Esophagus muscularis mucosa (tissue), 4 donors: ENCODE results near the gene STAT4.

Source experiments
- EP300 ChIP-seq: sonication (generic); formaldehyde crosslinking; IDR thresholded peaks from one replicate; pipeline ENCODE4 v1.6.1; 2017; ENCODE audit warnings: antibody characterized with exemption
- POLR2A ChIP-seq: fragments of 450-650 bp; IDR thresholded peaks from one replicate; pipeline ENCODE4 v1.6.1; 2017; ENCODE audit warnings: antibody characterized with exemption, moderate library complexity, mild to moderate bottlenecking, low read depth
- POLR2AphosphoS5 ChIP-seq, 2 donors: sonication (generic); formaldehyde crosslinking; IDR thresholded peaks; one replicate each; pipeline ENCODE4 v1.6.1; 2017; ENCODE audit warnings: antibody characterized with exemption in 2 of 2
- TF ChIP-seq, protein P1 (sequence below), 3 experiments: fragments of 200-600 bp in 2 of 3; fragments of 450-650 bp in 1 of 3; sonication (generic) in 2 of 3; IDR thresholded peaks; one replicate each; pipeline ENCODE4 v1.5.1; 2017 to 2019; ENCODE audit warnings: antibody characterized with exemption in 3 of 3, mild to moderate bottlenecking in 2 of 3, moderate library complexity in 1 of 3

DNA sequence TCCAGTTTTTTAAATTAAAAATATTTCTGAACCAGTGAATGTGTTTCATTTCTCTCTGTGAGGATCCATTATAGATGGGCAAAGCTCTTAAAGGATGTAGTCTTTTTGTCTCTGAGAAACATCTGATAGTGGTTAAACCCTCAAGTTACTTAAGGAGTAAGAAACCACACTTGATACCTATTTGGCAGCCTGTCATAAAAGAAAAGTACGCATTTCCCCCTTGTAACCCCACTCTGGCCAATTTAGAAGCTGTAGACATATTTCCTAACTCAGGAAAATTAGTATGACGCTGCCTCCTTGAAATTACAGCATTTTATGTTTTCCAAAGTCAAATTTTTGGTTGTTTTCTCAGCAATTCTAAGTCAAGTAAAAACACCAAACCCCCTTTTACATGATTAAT lies 2.0 kb downstream of the STAT4 start:
- TF ChIP-seq, protein P1, sequence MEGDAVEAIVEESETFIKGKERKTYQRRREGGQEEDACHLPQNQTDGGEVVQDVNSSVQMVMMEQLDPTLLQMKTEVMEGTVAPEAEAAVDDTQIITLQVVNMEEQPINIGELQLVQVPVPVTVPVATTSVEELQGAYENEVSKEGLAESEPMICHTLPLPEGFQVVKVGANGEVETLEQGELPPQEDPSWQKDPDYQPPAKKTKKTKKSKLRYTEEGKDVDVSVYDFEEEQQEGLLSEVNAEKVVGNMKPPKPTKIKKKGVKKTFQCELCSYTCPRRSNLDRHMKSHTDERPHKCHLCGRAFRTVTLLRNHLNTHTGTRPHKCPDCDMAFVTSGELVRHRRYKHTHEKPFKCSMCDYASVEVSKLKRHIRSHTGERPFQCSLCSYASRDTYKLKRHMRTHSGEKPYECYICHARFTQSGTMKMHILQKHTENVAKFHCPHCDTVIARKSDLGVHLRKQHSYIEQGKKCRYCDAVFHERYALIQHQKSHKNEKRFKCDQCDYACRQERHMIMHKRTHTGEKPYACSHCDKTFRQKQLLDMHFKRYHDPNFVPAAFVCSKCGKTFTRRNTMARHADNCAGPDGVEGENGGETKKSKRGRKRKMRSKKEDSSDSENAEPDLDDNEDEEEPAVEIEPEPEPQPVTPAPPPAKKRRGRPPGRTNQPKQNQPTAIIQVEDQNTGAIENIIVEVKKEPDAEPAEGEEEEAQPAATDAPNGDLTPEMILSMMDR (IDR thresholded peaks at IDR 0.05): no peak
- TF ChIP-seq POLR2AphosphoS5 (IDR thresholded peaks at IDR 0.05) (no peak), POLR2A (no peak), EP300 (no peak)
